Left cardiac atrium (tissue), 4 donors: ENCODE data around the gene NARS2. TPM values are rescaled to one million over a fixed set of nuclear protein-coding genes. Genes with fewer than 3 reads are reported as not detected.
"Not testable (repeated sequence)": the region's sequence is repeated elsewhere in the genome, so short reads cannot be mapped to it uniquely, and the experiment has no call there.

Experiments
- ATAC-seq, 2 donors: fragments of 200-7000 bp; cut with Tn5 transposase; one replicate each; pipeline ENCODE4 v1.9.1; 2020; ENCODE audit warnings: mild to moderate bottlenecking in 2 of 2, moderate library complexity in 2 of 2
- DNase-seq: peaks from one replicate; pipeline ENCODE4 v3.0.0-alpha.2; 2020
- intact Hi-C, 2 donors: fragments of 100-400 bp; cut with DNase I; formaldehyde crosslinking; loops; one replicate each; pipeline versions ENCODE4 v1.14.1 to v1.15.1; 2022 to 2023
- total RNA-seq, 2 donors: library from RNA; stranded (reverse); fragmentation: NEBNext Ultra II Directional; extraction: Animal tissue kit (Norgen Biotek cat#: 25700); gene quantifications; one replicate each; pipeline ENCODE4 v1.2.1, GENCODE V29; 2021
- donor health status: DM: no; HTN: yes; CAD: no.
- donor health status: DM: no; HTN: yes; CAD: no; lungs with severe emphysema.
- donor health status: DM: yes; HTN: yes; CAD: no.
- donor health status: Dilated cardiomyopathy.

The NARS2 gene
- total RNA-seq, 2 donors from 2014 or later = 11.2 to 11.8 TPM

GRCh38 chr11:78510025-78510596 is 64.6 kb downstream of the NARS2 start:
- no peak for DNase-seq
- intact Hi-C loops = no loop called here
- no peak for ATAC-seq

GRCh38 chr11:78504708-78505107 is 70.0 kb downstream of the NARS2 start:
- intact Hi-C loops = no loop called here
- no peak for ATAC-seq
- no peak for DNase-seq

- intact Hi-C loops = no loop called here
- no peak for ATAC-seq
- no peak for DNase-seq
Measured at GRCh38 chr11:78504181-78504580, 70.5 kb downstream of the NARS2 start.

- intact Hi-C loops = no loop called here
- DNase-seq = no peak
- no peak for ATAC-seq
Measured at GRCh38 chr11:78499971-78500370, 74.7 kb downstream of the NARS2 start.

- intact Hi-C loops = no loop called here
- ATAC-seq (peak in 1 of 2 donors; percentile 44), DNase-seq (no peak)
Measured at GRCh38 chr11:78497293-78497692, 77.4 kb downstream of the NARS2 start.

- intact Hi-C loops = no loop called here
- ATAC-seq = no peak
- no peak for DNase-seq
Measured at GRCh38 chr11:78493413-78493975, 81.2 kb downstream of the NARS2 start.

GRCh38 chr11:78492973-78493372 is 81.7 kb downstream of the NARS2 start:
- intact Hi-C loops = no loop called here
- ATAC-seq (no peak), DNase-seq (no peak)

GRCh38 chr11:78489184-78489583 is 85.5 kb downstream of the NARS2 start:
- DNase-seq (no peak), ATAC-seq (no peak)
- intact Hi-C loops = no loop called here

- intact Hi-C loops = no loop called here
- DNase-seq = no peak
- no peak for ATAC-seq
Measured at GRCh38 chr11:78478536-78478935, 96.1 kb downstream of the NARS2 start.

GRCh38 chr11:78476066-78476465 is 98.6 kb downstream of the NARS2 start:
- intact Hi-C loops = no loop called here
- ATAC-seq (peak in 1 of 2 donors; percentile 25), DNase-seq (no peak)

- no peak for ATAC-seq
- intact Hi-C loops = no loop called here
- no peak for DNase-seq
Measured at GRCh38 chr11:78474451-78474850, 100.2 kb downstream of the NARS2 start.

- ATAC-seq = no peak
- intact Hi-C loops = no loop called here
- DNase-seq = no peak
Measured at GRCh38 chr11:78472905-78473304, 101.8 kb downstream of the NARS2 start.

GRCh38 chr11:78472382-78472781 is 102.3 kb downstream of the NARS2 start:
- no peak for DNase-seq
- no peak for ATAC-seq
- intact Hi-C loops = no loop called here

GRCh38 chr11:78470861-78471442 is 103.7 kb downstream of the NARS2 start:
- intact Hi-C loops = no loop called here
- DNase-seq (no peak), ATAC-seq (no peak)

GRCh38 chr11:78469896-78470295 is 104.8 kb downstream of the NARS2 start:
- intact Hi-C loops = no loop called here
- no peak for DNase-seq
- no peak for ATAC-seq

GRCh38 chr11:78467931-78468330 is 106.7 kb downstream of the NARS2 start:
- ATAC-seq (no peak), DNase-seq (no peak)
- intact Hi-C loops = no loop called here

GRCh38 chr11:78467370-78467769 is 107.3 kb downstream of the NARS2 start:
- ATAC-seq (no peak), DNase-seq (no peak)
- intact Hi-C loops = no loop called here

GRCh38 chr11:78465169-78465942 is 109.3 kb downstream of the NARS2 start:
- ATAC-seq = no peak
- intact Hi-C loops = no loop called here
- no peak for DNase-seq

- ATAC-seq, DNase-seq, intact Hi-C loops: not testable (repeated sequence)
Measured at GRCh38 chr11:78464787-78465168, 109.9 kb downstream of the NARS2 start.

GRCh38 chr11:78460471-78460870 is 114.2 kb downstream of the NARS2 start:
- ATAC-seq = no peak
- intact Hi-C loops = no loop called here
- DNase-seq = no peak
